GM12878 (cell line): ENCODE results near the gene SLC38A2. TPM values are rescaled to one million over a fixed set of nuclear protein-coding genes. Genes with fewer than 3 reads are reported as not detected.
A peak's percentile ranks its signal among the peaks of the same experiment; 100 is the strongest.

Experiments used
- ATAC-seq: fragments of 200-7000 bp; cut with Tn5 transposase; 3 replicates; pipeline ENCODE4 v1.9.1; 2020; ENCODE audit warnings: mild to moderate bottlenecking, moderate library complexity
- BruUV-seq: library from RNA; stranded (reverse); fragments of 400-500 nt; replicated peaks from 2 replicates; lab custom pipeline; 2021; lab: Mats Ljungman, UMichigan
- CTCF ChIA-PET: fragments of 300-600 bp; sonication (Branson Sonifier 250); formaldehyde crosslinking; extraction: SDS; loops from one replicate; lab custom pipeline; 2021; ENCODE audit warnings: inconsistent platforms; lab: Yijun Ruan, JAX
- POLR2A ChIA-PET: fragments of 350-600 bp; formaldehyde crosslinking; extraction: SDS; loops from one replicate; lab custom pipeline; 2021; ENCODE audit warnings: inconsistent platforms; lab: Charles Lee
- RAD21 ChIA-PET: fragments of 300-600 bp; sonication (Branson Sonifier 250); formaldehyde crosslinking; loops from one replicate; lab custom pipeline; 2023; ENCODE audit warnings: antibody characterized with exemption; ENCODE audit not compliant: unreplicated experiment; lab: Charles Lee
- SMC1A ChIA-PET: fragments of 300-600 bp; sonication (Branson Sonifier 250); formaldehyde crosslinking; loops from one replicate; lab custom pipeline; 2023; ENCODE audit not compliant: unreplicated experiment, uncharacterized antibody; lab: Charles Lee
- DNase-seq: peaks from one replicate; pipeline ENCODE4 v3.0.0-alpha.2; 2011; ENCODE audit warnings: low read depth, low spot score
- FAIRE-seq: peaks from 3 replicates; lab custom pipeline; 2011; peaks lifted over from hg19 to GRCh38; lab: Jason Lieb, UNC
- H2AFZ ChIP-seq: 2 replicates; pipeline ENCODE4 v1.6.0; 2011; ENCODE audit warnings: low read depth, low read length, control low read depth; ENCODE audit not compliant: control insufficient read depth
- H3K27ac ChIP-seq: 2 replicates; pipeline ENCODE4 v1.5.1; 2011; ENCODE audit warnings: control low read depth; ENCODE audit not compliant: control insufficient read depth, insufficient read depth
- H3K27me3 ChIP-seq, 2 experiments: replicated peaks in 1 of 2; 2 replicates each; pipeline versions ENCODE4 v1.6.0 to v1.6.1; 2011; ENCODE audit warnings: low read length in 1 of 2; ENCODE audit not compliant: control insufficient read depth in 2 of 2, insufficient read depth in 2 of 2
- H3K36me3 ChIP-seq, 2 experiments: 2 replicates each; pipeline ENCODE4 v1.5.1; 2011; ENCODE audit warnings: low read length in 1 of 2; ENCODE audit not compliant: control insufficient read depth in 2 of 2, insufficient read depth in 2 of 2
- H3K4me1 ChIP-seq: 2 replicates; pipeline ENCODE4 v1.6.1; 2011; ENCODE audit warnings: mild to moderate bottlenecking, low read length, moderate library complexity, mixed read lengths; ENCODE audit not compliant: control insufficient read depth, insufficient read depth
- H3K4me2 ChIP-seq: 2 replicates; pipeline ENCODE4 v1.6.0; 2011; ENCODE audit warnings: control low read depth; ENCODE audit not compliant: control insufficient read depth, insufficient read depth
- H3K4me3 ChIP-seq: fragments of 200-600 bp; sonication (generic); 2 replicates; pipeline ENCODE4 v1.5.1; 2016
- H3K79me2 ChIP-seq: 2 replicates; pipeline ENCODE4 v1.6.0; 2011; ENCODE audit warnings: low read length; ENCODE audit not compliant: control insufficient read depth, insufficient read depth
- H3K9ac ChIP-seq: 2 replicates; pipeline ENCODE4 v1.8.0; 2011; ENCODE audit warnings: low read length, control low read depth, mixed read lengths; ENCODE audit not compliant: control insufficient read depth, insufficient read depth
- H3K9me3 ChIP-seq: replicated peaks from 3 replicates; pipeline ENCODE4 v1.5.1; 2011; ENCODE audit warnings: mild to moderate bottlenecking, low read length; ENCODE audit not compliant: control insufficient read depth, insufficient read depth
- H4K20me1 ChIP-seq: 2 replicates; pipeline ENCODE4 v1.6.0; 2011; ENCODE audit not compliant: control insufficient read depth, insufficient read depth
- CBFB ChIP-seq: IDR thresholded peaks from 2 replicates; pipeline ENCODE4 v1.6.1; 2016; ENCODE audit warnings: antibody characterized with exemption, low read depth
- CBX5 ChIP-seq: sonication (generic); IDR thresholded peaks from 2 replicates; pipeline ENCODE4 v1.6.1; 2016; ENCODE audit warnings: low read depth, moderate library complexity, mild to moderate bottlenecking, inconsistent platforms
- LARP7 ChIP-seq: fragments of 450-650 bp; IDR thresholded peaks from 2 replicates; pipeline ENCODE4 v1.6.1; 2017; ENCODE audit warnings: mild to moderate bottlenecking
- MEF2A ChIP-seq: IDR thresholded peaks from 2 replicates; pipeline ENCODE4 v1.6.1; 2011; ENCODE audit warnings: low read depth, mild to moderate bottlenecking, low read length, moderate library complexity; ENCODE audit not compliant: insufficient read depth
- MEF2B ChIP-seq: fragments of 450-650 bp; IDR thresholded peaks from 2 replicates; pipeline ENCODE4 v1.6.1; 2018; ENCODE audit warnings: mild to moderate bottlenecking, moderate library complexity; ENCODE audit not compliant: partially characterized antibody, poor library complexity, severe bottlenecking
- MXI1 ChIP-seq: fragments of 150-350 bp; IDR thresholded peaks from 2 replicates; pipeline ENCODE4 v1.6.1; 2011; ENCODE audit warnings: low read depth, mild to moderate bottlenecking, inconsistent platforms, low read length, improper control_type of control experiment
- MYB ChIP-seq: fragments of 150-350 bp; IDR thresholded peaks from 2 replicates; pipeline ENCODE4 v1.6.1; 2014; ENCODE audit warnings: mild to moderate bottlenecking, low read depth, low read length, borderline replicate concordance
- NBN ChIP-seq: fragments of 450-650 bp; IDR thresholded peaks from 2 replicates; pipeline ENCODE4 v1.6.1; 2016
- POLR2AphosphoS2 ChIP-seq: IDR thresholded peaks from 2 replicates; pipeline ENCODE4 v1.6.1; 2011; ENCODE audit warnings: low read depth, mild to moderate bottlenecking, low read length, improper control_type of control experiment, moderate library complexity
- POU2F2 ChIP-seq: IDR thresholded peaks from 3 replicates; pipeline ENCODE4 v1.6.1; 2011; ENCODE audit warnings: low read depth, mild to moderate bottlenecking, low read length, borderline replicate concordance
- PRDM15 ChIP-seq: fragments of 450-650 bp; formaldehyde crosslinking; IDR thresholded peaks from 2 replicates; pipeline ENCODE4 v1.4.0; 2020; ENCODE audit warnings: mild to moderate bottlenecking, moderate library complexity
- SUZ12 ChIP-seq: fragments of 200-600 bp; sonication (generic); IDR thresholded peaks from one replicate; pipeline ENCODE4 v1.6.1; 2018; ENCODE audit warnings: antibody characterized with exemption, mild to moderate bottlenecking; ENCODE audit not compliant: unreplicated experiment
- YY1 ChIP-seq: IDR thresholded peaks from 2 replicates; pipeline ENCODE4 v1.6.1; 2011; ENCODE audit warnings: low read depth, mild to moderate bottlenecking, low read length
- ZNF207 ChIP-seq: fragments of 450-650 bp; IDR thresholded peaks from 2 replicates; pipeline ENCODE4 v1.6.1; 2014; ENCODE audit warnings: antibody characterized with exemption, mild to moderate bottlenecking, borderline replicate concordance
- WGBS: methylation state at CpG from one replicate; pipeline ENCODE4 v1.1.6; 2016; ENCODE audit warnings: low lambda C conversion rate; ENCODE audit not compliant: insufficient replicate concordance, insufficient coverage; ENCODE audit errors: missing lambda C conversion rate; 5-methylcytosine and 5-hydroxymethylcytosine counted together
- in situ Hi-C: fragments of 300-500 bp; cut with MboI; formaldehyde crosslinking; loops from 9 replicates; pipeline ENCODE4 v1.14.3; 2018; ENCODE audit warnings: mixed read lengths
- intact Hi-C: fragments of 100-400 bp; cut with micrococcal nuclease; formaldehyde crosslinking; loops from one replicate; pipeline ENCODE4 v1.14.2; 2022; ENCODE audit not compliant: unreplicated experiment
- polyA plus RNA-seq, 11 experiments: library from polyadenylated mRNA; depleted of rRNA in 4 of 11; unstranded in 6 of 11; stranded (reverse) in 5 of 11; fragments of >200 nt; fragmentation: Nextera tagmentation in 4 of 11; fragmentation: Illumina TruSeq in 1 of 11; extraction: Ambion mirVana in 4 of 11; extraction: Trizol in 1 of 11; gene quantifications; 1 replicate in 1 of 11; 2 replicates in 10 of 11; pipeline versions ENCODE4 v1.2.1 to v1.2.3, GENCODE V29; 2011 to 2016; ENCODE audit warnings: inconsistent platforms in 2 of 11, missing spikeins in 2 of 11, low read depth in 1 of 11
- total RNA-seq, 4 experiments: library from RNA; depleted of rRNA in 3 of 4; stranded (reverse); fragments of >200 nt in 3 of 4; fragmentation: Illumina TruSeq in 1 of 4; extraction: Trizol in 1 of 4; gene quantifications; 2 replicates each; pipeline versions ENCODE4 v1.2.1 to v1.2.3, GENCODE V29; 2013 to 2021

The SLC38A2 gene
- total and polyA plus RNA-seq, 10 of the 15 experiments (the other 5 are each of a cell fraction or from before 2014, with no cell fraction given), result 36.2 to 118 (median 79.8) TPM

- POLR2A ChIA-PET, result interaction anchor here (0.8 to 3.8 kb wide), 9 partner anchors 8 to 126 kb away, joined by 3 to 37 read pairs (median 4); no protein-coding TSS in a partner anchor
- BruUV-seq, result no TSS peak
- Histone ChIP-seq H3K27me3 (no peaks in the 10 kb centered on the region), H2AFZ (peak overlapping the region; percentile 86), H3K4me1 (peaks cover 47% of the 10 kb centered on the region), H3K4me3 (peak overlapping the region; percentile 55), H4K20me1 (no peaks in the 10 kb centered on the region), H3K9me3 (no peaks in the 10 kb centered on the region), H3K79me2 (peaks cover 13% of the 10 kb centered on the region), H3K4me2 (peak overlapping the region; percentile 99), H3K36me3 (no peaks in the 10 kb centered on the region), H3K9ac (peak overlapping the region; percentile 75; the same call in 1 of the 2 replicates), H3K27ac (peak overlapping the region; percentile 89)
- SMC1A ChIA-PET, result interaction anchor here (0.5 to 5.5 kb wide), 25 partner anchors 9 to 275 kb away, joined by 3 to 56 read pairs (median 6); no protein-coding TSS in a partner anchor
- WGBS, result 95% methylated on average over 1 of the region's 1 CpG
- ATAC-seq (no peak), FAIRE-seq (no peak), DNase-seq (no peak)
- TF ChIP-seq MEF2B (peak; percentile 35), YY1 (no peak)
- RAD21 ChIA-PET, result interaction anchor here (0.5 to 4.4 kb wide), 15 partner anchors 10 to 283 kb away, joined by 3 to 33 read pairs (median 5); no protein-coding TSS in a partner anchor
- in situ Hi-C loops, result no loop called here
- intact Hi-C loops, result no loop called here
- CTCF ChIA-PET, result interaction anchor here (0.8 to 3.9 kb wide), 5 partner anchors 69 to 270 kb away, joined by 5 to 16 read pairs (median 7); no protein-coding TSS in a partner anchor
These were observed 19.1 kb upstream of the SLC38A2 start for GRCh38 chr12:46391630-46392029.

- Histone ChIP-seq H3K4me1 (peaks cover 47% of the 10 kb centered on the region), H3K36me3 (no peaks in the 10 kb centered on the region), H3K9ac (peak overlapping the region; percentile 75), H3K9me3 (no peaks in the 10 kb centered on the region), H3K27me3 (no peaks in the 10 kb centered on the region), H4K20me1 (no peaks in the 10 kb centered on the region), H3K4me3 (peak overlapping the region; percentile 55), H2AFZ (peak overlapping the region; percentile 86), H3K79me2 (peaks cover 20% of the 10 kb centered on the region), H3K27ac (peak overlapping the region; percentile 89), H3K4me2 (peak overlapping the region; percentile 99)
- SMC1A ChIA-PET, result interaction anchor here (0.7 to 5.5 kb wide), 31 partner anchors 10 to 402 kb away, joined by 3 to 56 read pairs (median 5); partner anchors contain the start of gene SLC38A1
- BruUV-seq, result no TSS peak
- in situ Hi-C loops (no loop called here), intact Hi-C loops (no loop called here)
- RAD21 ChIA-PET, result interaction anchor here (0.9 to 4.4 kb wide), 17 partner anchors 19 to 273 kb away, joined by 3 to 33 read pairs (median 4); no protein-coding TSS in a partner anchor
- 0% methylated on average over 4 of the region's 4 CpGs for WGBS
- CTCF ChIA-PET, result interaction anchor here (0.6 to 3.9 kb wide), 9 partner anchors 13 to 271 kb away, joined by 3 to 16 read pairs (median 4); no protein-coding TSS in a partner anchor
- ATAC-seq (peak; percentile 19), FAIRE-seq (no peak), DNase-seq (no peak)
- POLR2A ChIA-PET, result interaction anchor here (0.8 to 3.8 kb wide), 13 partner anchors 13 to 207 kb away, joined by 3 to 37 read pairs (median 4); partner anchors contain the start of genes SLC38A1 and SLC38A2
- TF ChIP-seq POU2F2 (no peak), LARP7 (no peak), POLR2AphosphoS2 (no peak), ZNF207 (no peak), MXI1 (no peak), CBFB (no peak), PRDM15 (CRISPR knock-in tag) (no peak), MYB (no peak), CBX5 (no peak), MEF2A (no peak), SUZ12 (no peak), NBN (0 out of 2 replicates have a peak, but pooled peaks have one; percentile 7)
These were observed 18.3 kb upstream of the SLC38A2 start for GRCh38 chr12:46390881-46391280.
